ENCODE results near the gene RAI14.

DNA sequence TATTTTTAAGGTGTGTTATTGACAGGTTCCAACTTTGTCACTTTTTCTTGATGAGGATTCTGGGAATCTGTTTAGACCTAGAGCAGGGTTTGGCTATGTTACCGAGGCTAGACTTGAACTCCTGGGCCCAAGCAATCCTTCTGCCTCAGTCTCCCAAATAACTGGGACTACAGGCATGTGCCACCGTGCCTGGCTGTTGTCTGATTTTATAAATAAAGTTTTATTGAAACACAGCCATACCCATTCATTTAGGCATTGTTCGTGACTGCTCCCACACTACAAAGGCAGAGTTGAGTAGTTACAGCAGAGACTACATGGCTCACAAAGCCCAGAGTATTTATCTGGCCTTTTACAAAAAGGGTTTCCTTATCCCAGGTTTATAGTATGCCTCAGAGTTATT lies 102.4 kb downstream of the RAI14 start:
- TF ChIP-seq, protein P1, sequence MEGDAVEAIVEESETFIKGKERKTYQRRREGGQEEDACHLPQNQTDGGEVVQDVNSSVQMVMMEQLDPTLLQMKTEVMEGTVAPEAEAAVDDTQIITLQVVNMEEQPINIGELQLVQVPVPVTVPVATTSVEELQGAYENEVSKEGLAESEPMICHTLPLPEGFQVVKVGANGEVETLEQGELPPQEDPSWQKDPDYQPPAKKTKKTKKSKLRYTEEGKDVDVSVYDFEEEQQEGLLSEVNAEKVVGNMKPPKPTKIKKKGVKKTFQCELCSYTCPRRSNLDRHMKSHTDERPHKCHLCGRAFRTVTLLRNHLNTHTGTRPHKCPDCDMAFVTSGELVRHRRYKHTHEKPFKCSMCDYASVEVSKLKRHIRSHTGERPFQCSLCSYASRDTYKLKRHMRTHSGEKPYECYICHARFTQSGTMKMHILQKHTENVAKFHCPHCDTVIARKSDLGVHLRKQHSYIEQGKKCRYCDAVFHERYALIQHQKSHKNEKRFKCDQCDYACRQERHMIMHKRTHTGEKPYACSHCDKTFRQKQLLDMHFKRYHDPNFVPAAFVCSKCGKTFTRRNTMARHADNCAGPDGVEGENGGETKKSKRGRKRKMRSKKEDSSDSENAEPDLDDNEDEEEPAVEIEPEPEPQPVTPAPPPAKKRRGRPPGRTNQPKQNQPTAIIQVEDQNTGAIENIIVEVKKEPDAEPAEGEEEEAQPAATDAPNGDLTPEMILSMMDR (IDR thresholded peaks at IDR 0.05; ENCODE audit: poor library complexity), result no peak
- no peak for TF ChIP-seq EZH2 (IDR thresholded peaks at IDR 0.05; ENCODE audit: borderline replicate concordance)
